Body of pancreas (tissue), 4 donors: Measurements from ENCODE around the gene XRN1.

ENCODE experiments used
- POLR2A ChIP-seq, 3 donors: fragments of 450-650 bp; IDR thresholded peaks; one replicate each; pipeline ENCODE4 v1.6.1; 2016; ENCODE audit warnings: antibody characterized with exemption in 3 of 3, mild to moderate bottlenecking in 2 of 3
- TF ChIP-seq, protein P1 (sequence below), 7 experiments: fragments of 450-650 bp in 4 of 7; fragments of 200-600 bp in 3 of 7; sonication (generic) in 3 of 7; IDR thresholded peaks; one replicate each; pipeline ENCODE4 v1.5.1; 2016 to 2019; ENCODE audit warnings: antibody characterized with exemption in 7 of 7

DNA sequence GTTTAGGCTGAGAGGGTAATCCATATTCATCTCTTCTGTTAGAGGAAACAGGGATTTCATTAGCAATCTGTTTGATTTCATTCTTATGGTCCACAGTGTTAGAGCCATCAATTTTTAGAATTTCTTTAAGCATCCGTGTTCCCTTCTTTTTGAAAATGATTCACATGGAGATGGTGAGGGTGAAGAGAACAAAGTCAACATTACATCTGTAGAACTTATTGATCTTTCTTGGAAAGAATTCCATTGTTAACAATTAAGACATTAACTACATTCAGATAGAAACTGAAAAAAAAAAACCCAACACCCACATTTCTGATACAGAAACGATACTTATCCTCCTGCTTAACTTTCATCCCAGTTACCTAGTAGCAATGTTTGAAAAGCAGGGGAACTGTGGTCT lies 115.4 kb downstream of the XRN1 start:
- TF ChIP-seq, protein P1, sequence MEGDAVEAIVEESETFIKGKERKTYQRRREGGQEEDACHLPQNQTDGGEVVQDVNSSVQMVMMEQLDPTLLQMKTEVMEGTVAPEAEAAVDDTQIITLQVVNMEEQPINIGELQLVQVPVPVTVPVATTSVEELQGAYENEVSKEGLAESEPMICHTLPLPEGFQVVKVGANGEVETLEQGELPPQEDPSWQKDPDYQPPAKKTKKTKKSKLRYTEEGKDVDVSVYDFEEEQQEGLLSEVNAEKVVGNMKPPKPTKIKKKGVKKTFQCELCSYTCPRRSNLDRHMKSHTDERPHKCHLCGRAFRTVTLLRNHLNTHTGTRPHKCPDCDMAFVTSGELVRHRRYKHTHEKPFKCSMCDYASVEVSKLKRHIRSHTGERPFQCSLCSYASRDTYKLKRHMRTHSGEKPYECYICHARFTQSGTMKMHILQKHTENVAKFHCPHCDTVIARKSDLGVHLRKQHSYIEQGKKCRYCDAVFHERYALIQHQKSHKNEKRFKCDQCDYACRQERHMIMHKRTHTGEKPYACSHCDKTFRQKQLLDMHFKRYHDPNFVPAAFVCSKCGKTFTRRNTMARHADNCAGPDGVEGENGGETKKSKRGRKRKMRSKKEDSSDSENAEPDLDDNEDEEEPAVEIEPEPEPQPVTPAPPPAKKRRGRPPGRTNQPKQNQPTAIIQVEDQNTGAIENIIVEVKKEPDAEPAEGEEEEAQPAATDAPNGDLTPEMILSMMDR (IDR thresholded peaks at IDR 0.05): no peak
- TF ChIP-seq POLR2A (IDR thresholded peaks at IDR 0.05): no peak
